GM12874 (cell line): ENCODE results near the gene CTTNBP2.

Source experiments
- CTCF ChIP-seq: IDR thresholded peaks from 2 replicates; pipeline ENCODE4 v1.5.1; 2011; ENCODE audit warnings: low read depth, mild to moderate bottlenecking, control low read depth, low read length, moderate library complexity; ENCODE audit not compliant: insufficient read depth

Gene CTTNBP2

GRCh38 chr7:117857718-117858117, 15.5 kb downstream of the CTTNBP2 start:
- no peak for TF ChIP-seq CTCF

- TF ChIP-seq CTCF = no peak
Observed at GRCh38 chr7:117856196-117856595, 17.0 kb downstream of the CTTNBP2 start.

- no peak for TF ChIP-seq CTCF
Observed at GRCh38 chr7:117854186-117854585, 19.1 kb downstream of the CTTNBP2 start.

GRCh38 chr7:117848941-117849340, 24.3 kb downstream of the CTTNBP2 start:
- TF ChIP-seq CTCF = no peak

GRCh38 chr7:117844678-117845077, 28.6 kb downstream of the CTTNBP2 start:
- TF ChIP-seq CTCF = no peak

GRCh38 chr7:117841611-117842010, 31.6 kb downstream of the CTTNBP2 start:
- no peak for TF ChIP-seq CTCF

GRCh38 chr7:117841011-117841410, 32.2 kb downstream of the CTTNBP2 start:
- TF ChIP-seq CTCF = no peak

GRCh38 chr7:117839507-117839906, 33.7 kb downstream of the CTTNBP2 start:
- no peak for TF ChIP-seq CTCF
